Measurements from ENCODE around the gene TRANK1. TPM values are rescaled to one million over a fixed set of nuclear protein-coding genes. Genes with fewer than 3 reads are reported as not detected.
"Not testable (repeated sequence)": the region's sequence is repeated elsewhere in the genome, so short reads cannot be mapped to it uniquely, and the experiment has no call there.

TRANK1 gene
- total RNA-seq, 6 experiments from 2014 or later, result 1.00 to 3.0 (median 1.4) TPM

GRCh38 chr3:36942638-36943248, 2.1 kb downstream of the TRANK1 start:
- H3K36me3 Mint-ChIP-seq (ENCODE audit: low read depth), result peaks cover 11% of the 10 kb centered on the region
- peaks cover 9% of the 10 kb centered on the region for H3K4me1 Mint-ChIP-seq (ENCODE audit: low read depth)
- no peak for DNase-seq
- peaks cover 7% of the 10 kb centered on the region for H3K27me3 Mint-ChIP-seq (ENCODE audit: insufficient read depth)
- TF ChIP-seq CTCF (IDR thresholded peaks at IDR 0.05), result no peak
- H3K27ac Mint-ChIP-seq, result no peak overlapping the region
- H3K4me3 Mint-ChIP-seq, result no peak overlapping the region
- peaks cover 13% of the 10 kb centered on the region for H3K9me3 Mint-ChIP-seq

GRCh38 chr3:36941658-36942057, 3.2 kb downstream of the TRANK1 start:
- peaks cover 7% of the 10 kb centered on the region for H3K27me3 Mint-ChIP-seq (ENCODE audit: insufficient read depth)
- peaks cover 2% of the 10 kb centered on the region; the same call in 1 of the 2 replicates for H3K36me3 Mint-ChIP-seq (ENCODE audit: low read depth)
- peaks cover 2% of the 10 kb centered on the region for H3K9me3 Mint-ChIP-seq
- H3K4me3 Mint-ChIP-seq, result no peak overlapping the region
- peaks cover 17% of the 10 kb centered on the region for H3K4me1 Mint-ChIP-seq (ENCODE audit: low read depth)
- H3K27ac Mint-ChIP-seq, result no peak overlapping the region
- DNase-seq, result no peak
- no peak for TF ChIP-seq CTCF (IDR thresholded peaks at IDR 0.05)

- Mint-ChIP-seq H3K4me1 (ENCODE audit: low read depth) (peaks cover 17% of the 10 kb centered on the region), H3K36me3 (ENCODE audit: low read depth) (no peaks in the 10 kb centered on the region), H3K9me3 (no peaks in the 10 kb centered on the region), H3K4me3 (no peak overlapping the region), H3K27ac (no peak overlapping the region), H3K27me3 (ENCODE audit: insufficient read depth) (peaks cover 7% of the 10 kb centered on the region)
- DNase-seq, result no peak
- TF ChIP-seq CTCF (IDR thresholded peaks at IDR 0.05), result no peak
Measured at GRCh38 chr3:36941162-36941561, 3.7 kb downstream of the TRANK1 start.

- Mint-ChIP-seq H3K4me1 (ENCODE audit: low read depth) (peaks cover 18% of the 10 kb centered on the region), H3K27ac (no peak overlapping the region), H3K27me3 (ENCODE audit: insufficient read depth) (peaks cover 5% of the 10 kb centered on the region), H3K36me3 (ENCODE audit: low read depth) (no peaks in the 10 kb centered on the region), H3K9me3 (no peaks in the 10 kb centered on the region), H3K4me3 (no peak overlapping the region)
- DNase-seq, result no peak
- no peak for TF ChIP-seq CTCF (IDR thresholded peaks at IDR 0.05)
Measured at GRCh38 chr3:36937492-36937891, 7.4 kb downstream of the TRANK1 start.

GRCh38 chr3:36933540-36934296, 11.1 kb downstream of the TRANK1 start:
- no peak for DNase-seq
- no peaks in the 10 kb centered on the region for H3K36me3 Mint-ChIP-seq (ENCODE audit: low read depth)
- H3K9me3 Mint-ChIP-seq, result no peaks in the 10 kb centered on the region
- no peak overlapping the region for H3K27ac Mint-ChIP-seq
- peaks cover 3% of the 10 kb centered on the region; the same call in 1 of the 2 replicates for H3K27me3 Mint-ChIP-seq (ENCODE audit: insufficient read depth)
- peaks cover 21% of the 10 kb centered on the region for H3K4me1 Mint-ChIP-seq (ENCODE audit: low read depth)
- no peak for TF ChIP-seq CTCF (IDR thresholded peaks at IDR 0.05)
- H3K4me3 Mint-ChIP-seq, result no peak overlapping the region

- peaks cover 12% of the 10 kb centered on the region for H3K4me1 Mint-ChIP-seq (ENCODE audit: low read depth)
- H3K27me3 Mint-ChIP-seq (ENCODE audit: insufficient read depth), result not testable (repeated sequence)
Measured at GRCh38 chr3:36931424-36931823, 13.4 kb downstream of the TRANK1 start.

More at GRCh38 chr3:36931424-36931823, 13.4 kb downstream of the TRANK1 start:
- not testable (repeated sequence) for DNase-seq; H3K9me3 Mint-ChIP-seq; H3K27ac Mint-ChIP-seq; H3K36me3 Mint-ChIP-seq (ENCODE audit: low read depth); H3K4me3 Mint-ChIP-seq
